Measurements from ENCODE around the gene MAMSTR. TPM values are rescaled to one million over a fixed set of nuclear protein-coding genes. Genes with fewer than 3 reads are reported as not detected.

MAMSTR gene
- total RNA-seq, 2 experiments from 2014 or later: 0.56 to 1.0 TPM

GRCh38 chr19:48757741-48758144 is 38.2 kb upstream of the MAMSTR start:
- H3K4me1 Mint-ChIP-seq (ENCODE audit: low read depth): peaks cover 11% of the 10 kb centered on the region
- no peak overlapping the region for H3K4me3 Mint-ChIP-seq
- intact Hi-C loops (cut with micrococcal nuclease): no loop called here
- no peak for DNase-seq
- TF ChIP-seq CTCF (IDR thresholded peaks at IDR 0.05): no peak
- peaks cover 23% of the 10 kb centered on the region for H3K27me3 Mint-ChIP-seq
- no peaks in the 10 kb centered on the region for H3K36me3 Mint-ChIP-seq (ENCODE audit: low read depth)
- no peak overlapping the region for H3K27ac Mint-ChIP-seq
- ChIA-PET POLR2A (no interaction called here), CTCF (interaction anchor here (1.0 to 1.8 kb wide), 2 partner anchors 19 to 38 kb away, joined by 3 to 5 read pairs; no protein-coding TSS in a partner anchor)
- ATAC-seq: no peak
- no peaks in the 10 kb centered on the region for H3K9me3 Mint-ChIP-seq

DNA sequence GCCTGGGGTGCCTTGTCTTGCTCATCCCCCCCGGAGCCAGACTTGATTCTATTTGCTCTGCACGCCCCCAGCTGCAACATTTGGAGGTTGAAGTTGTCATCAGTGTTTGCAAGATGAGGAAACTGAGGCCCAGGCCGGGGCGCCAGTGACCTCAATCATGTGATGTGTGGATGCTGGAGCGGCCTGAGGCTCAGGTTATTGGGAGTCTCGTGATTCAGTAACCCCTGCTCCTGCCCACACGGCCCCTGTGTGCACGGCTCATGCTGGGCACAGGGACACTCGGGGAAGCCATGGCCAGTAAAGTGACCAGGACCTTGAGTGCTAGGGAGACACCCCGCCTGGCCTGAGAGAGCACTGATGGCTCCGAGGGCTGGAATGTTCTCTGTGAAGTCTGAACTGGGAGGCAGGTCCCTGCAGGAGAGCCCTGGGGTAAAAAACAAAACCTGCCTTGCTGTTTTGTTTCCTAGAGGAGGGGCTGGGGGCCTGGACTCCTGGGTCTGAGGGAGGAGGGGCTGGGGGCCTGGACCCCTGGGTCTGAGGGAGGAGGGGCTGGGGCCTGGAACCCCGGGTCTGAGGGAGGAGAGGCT is 37.7 kb upstream of the MAMSTR start:
- H3K36me3 Mint-ChIP-seq (ENCODE audit: low read depth): no peaks in the 10 kb centered on the region
- no peak for ATAC-seq
- no peaks in the 10 kb centered on the region for H3K9me3 Mint-ChIP-seq
- no peak for TF ChIP-seq CTCF (IDR thresholded peaks at IDR 0.05)
- no peak for DNase-seq
- H3K27ac Mint-ChIP-seq: no peak overlapping the region
- intact Hi-C loops (cut with micrococcal nuclease): no loop called here
- H3K4me3 Mint-ChIP-seq: no peak overlapping the region
- POLR2A ChIA-PET: no interaction called here
- peaks cover 12% of the 10 kb centered on the region for H3K4me1 Mint-ChIP-seq (ENCODE audit: low read depth)
- peaks cover 24% of the 10 kb centered on the region for H3K27me3 Mint-ChIP-seq
- CTCF ChIA-PET: interaction anchor here (1.0 kb wide), 1 partner anchor 19 kb away, joined by 3 read pairs; no protein-coding TSS in a partner anchor

DNA sequence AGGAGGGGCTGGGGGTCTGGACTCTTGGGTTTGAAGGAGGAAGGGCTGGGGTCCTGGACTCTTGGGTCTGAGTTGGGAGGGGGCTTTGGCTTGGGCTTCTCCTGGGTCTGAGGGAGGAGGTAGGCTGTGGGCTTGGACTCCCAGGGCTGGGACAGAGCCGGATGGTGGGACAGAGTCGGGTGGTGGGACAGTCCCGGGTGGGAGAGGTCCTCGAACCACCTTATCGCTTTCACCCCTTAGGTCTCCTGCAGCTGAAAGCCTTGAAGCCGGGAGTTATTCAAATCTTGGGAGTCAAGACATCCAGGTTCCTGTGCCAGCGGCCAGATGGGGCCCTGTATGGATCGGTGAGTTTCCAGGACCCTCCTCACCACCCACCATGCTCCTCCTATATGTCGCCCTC is 37.2 kb upstream of the MAMSTR start:
- ATAC-seq: no peak
- POLR2A ChIA-PET: no interaction called here
- Mint-ChIP-seq H3K27ac (no peak overlapping the region), H3K4me3 (no peak overlapping the region), H3K9me3 (no peaks in the 10 kb centered on the region), H3K4me1 (ENCODE audit: low read depth) (peaks cover 14% of the 10 kb centered on the region), H3K36me3 (ENCODE audit: low read depth) (no peaks in the 10 kb centered on the region), H3K27me3 (peaks cover 26% of the 10 kb centered on the region)
- intact Hi-C loops (cut with micrococcal nuclease): no loop called here
- TF ChIP-seq CTCF (IDR thresholded peaks at IDR 0.05): no peak
- CTCF ChIA-PET: no interaction called here
- DNase-seq: no peak

DNA sequence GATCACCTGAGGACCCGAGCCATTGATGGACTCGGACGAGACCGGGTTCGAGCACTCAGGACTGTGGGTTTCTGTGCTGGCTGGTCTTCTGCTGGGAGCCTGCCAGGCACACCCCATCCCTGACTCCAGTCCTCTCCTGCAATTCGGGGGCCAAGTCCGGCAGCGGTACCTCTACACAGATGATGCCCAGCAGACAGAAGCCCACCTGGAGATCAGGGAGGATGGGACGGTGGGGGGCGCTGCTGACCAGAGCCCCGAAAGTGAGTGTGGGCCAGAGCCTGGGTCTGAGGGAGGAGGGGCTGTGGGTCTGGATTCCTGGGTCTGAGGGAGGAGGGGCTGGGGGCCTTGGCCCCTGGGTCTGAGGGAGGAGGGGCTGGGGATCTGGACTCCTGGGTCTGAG is 36.7 kb upstream of the MAMSTR start:
- no peak overlapping the region for H3K4me3 Mint-ChIP-seq
- no peaks in the 10 kb centered on the region for H3K9me3 Mint-ChIP-seq
- H3K27ac Mint-ChIP-seq: no peak overlapping the region
- H3K27me3 Mint-ChIP-seq: peaks cover 24% of the 10 kb centered on the region
- intact Hi-C loops (cut with micrococcal nuclease): no loop called here
- peaks cover 14% of the 10 kb centered on the region for H3K4me1 Mint-ChIP-seq (ENCODE audit: low read depth)
- CTCF ChIA-PET: no interaction called here
- no peak for ATAC-seq
- DNase-seq: no peak
- no peak for TF ChIP-seq CTCF (IDR thresholded peaks at IDR 0.05)
- H3K36me3 Mint-ChIP-seq (ENCODE audit: low read depth): no peaks in the 10 kb centered on the region
- POLR2A ChIA-PET: no interaction called here

GRCh38 chr19:48755787-48756186 is 36.3 kb upstream of the MAMSTR start:
- no peaks in the 10 kb centered on the region for H3K36me3 Mint-ChIP-seq (ENCODE audit: low read depth)
- intact Hi-C loops (cut with micrococcal nuclease): no loop called here
- DNase-seq: no peak
- ATAC-seq: no peak
- ChIA-PET CTCF (no interaction called here), POLR2A (no interaction called here)
- no peak overlapping the region for H3K4me3 Mint-ChIP-seq
- H3K27ac Mint-ChIP-seq: no peak overlapping the region
- peaks cover 28% of the 10 kb centered on the region for H3K27me3 Mint-ChIP-seq
- no peaks in the 10 kb centered on the region for H3K9me3 Mint-ChIP-seq
- no peak for TF ChIP-seq CTCF (IDR thresholded peaks at IDR 0.05)
- peaks cover 14% of the 10 kb centered on the region for H3K4me1 Mint-ChIP-seq (ENCODE audit: low read depth)
